ENCODE results near the gene XYLT1. TPM values are rescaled to one million over a fixed set of nuclear protein-coding genes. Genes with fewer than 3 reads are reported as not detected.

Gene XYLT1
- total RNA-seq, 3 donors from 2014 or later, result 23.1 to 44.0 (median 34.1) TPM

DNA sequence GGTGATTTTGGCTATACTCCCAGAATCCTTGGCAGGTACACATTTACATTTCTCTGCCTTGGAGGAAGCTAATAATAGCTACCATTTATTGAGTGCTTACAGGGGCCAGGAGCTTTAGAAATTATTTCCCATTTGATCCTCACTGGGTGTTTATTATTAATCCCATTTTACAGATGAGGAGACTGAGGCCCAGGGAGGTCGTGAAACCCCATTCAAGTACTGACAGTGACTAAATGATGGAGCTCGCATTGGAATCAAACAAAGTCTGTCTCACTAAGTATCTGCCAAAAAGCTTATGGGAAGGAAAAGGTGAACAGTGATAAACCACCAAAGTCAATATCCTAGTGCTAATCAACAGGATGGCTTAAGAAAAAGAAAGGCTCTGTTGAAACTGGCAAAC, 33.3 kb upstream of the XYLT1 start:
- no peak for ATAC-seq

DNA sequence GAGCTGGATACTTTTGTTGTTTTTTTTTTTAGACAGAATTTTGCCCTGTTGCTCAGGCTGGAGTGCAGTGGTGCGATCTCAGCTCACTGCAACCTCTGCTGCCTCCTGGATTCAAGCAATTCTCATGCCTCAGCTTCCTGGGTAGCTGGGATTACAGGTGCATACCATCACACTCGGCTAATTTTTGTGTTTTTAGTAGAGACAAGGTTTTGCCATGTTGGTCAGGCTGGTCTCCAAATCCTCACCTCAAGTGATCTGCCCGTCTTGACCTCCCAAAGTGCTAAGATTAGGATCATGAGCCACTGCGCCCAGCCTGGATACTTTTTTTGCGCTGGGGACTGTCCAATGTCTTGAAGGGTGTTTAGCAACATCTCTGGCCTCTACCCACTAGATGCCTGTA, 32.6 kb upstream of the XYLT1 start:
- Histone ChIP-seq H3K4me3 (no peak overlapping the region), H3K9me3 (no peaks in the 10 kb centered on the region), H3K36me3 (ENCODE audit: low read depth) (no peaks in the 10 kb centered on the region), H3K4me1 (ENCODE audit: low read depth) (no peaks in the 10 kb centered on the region)
- no peak for ATAC-seq
- no peak for DNase-seq
- intact Hi-C loops (cut with DNase I, micrococcal nuclease), result no loop called here
- TF ChIP-seq, protein P1, sequence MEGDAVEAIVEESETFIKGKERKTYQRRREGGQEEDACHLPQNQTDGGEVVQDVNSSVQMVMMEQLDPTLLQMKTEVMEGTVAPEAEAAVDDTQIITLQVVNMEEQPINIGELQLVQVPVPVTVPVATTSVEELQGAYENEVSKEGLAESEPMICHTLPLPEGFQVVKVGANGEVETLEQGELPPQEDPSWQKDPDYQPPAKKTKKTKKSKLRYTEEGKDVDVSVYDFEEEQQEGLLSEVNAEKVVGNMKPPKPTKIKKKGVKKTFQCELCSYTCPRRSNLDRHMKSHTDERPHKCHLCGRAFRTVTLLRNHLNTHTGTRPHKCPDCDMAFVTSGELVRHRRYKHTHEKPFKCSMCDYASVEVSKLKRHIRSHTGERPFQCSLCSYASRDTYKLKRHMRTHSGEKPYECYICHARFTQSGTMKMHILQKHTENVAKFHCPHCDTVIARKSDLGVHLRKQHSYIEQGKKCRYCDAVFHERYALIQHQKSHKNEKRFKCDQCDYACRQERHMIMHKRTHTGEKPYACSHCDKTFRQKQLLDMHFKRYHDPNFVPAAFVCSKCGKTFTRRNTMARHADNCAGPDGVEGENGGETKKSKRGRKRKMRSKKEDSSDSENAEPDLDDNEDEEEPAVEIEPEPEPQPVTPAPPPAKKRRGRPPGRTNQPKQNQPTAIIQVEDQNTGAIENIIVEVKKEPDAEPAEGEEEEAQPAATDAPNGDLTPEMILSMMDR (IDR thresholded peaks at IDR 0.05), result no peak

More for the DNA sequence above, 33.3 kb upstream of the XYLT1 start:
- Histone ChIP-seq H3K4me3 (no peak overlapping the region), H3K36me3 (ENCODE audit: low read depth) (no peaks in the 10 kb centered on the region), H3K9me3 (no peaks in the 10 kb centered on the region), H3K4me1 (ENCODE audit: low read depth) (no peaks in the 10 kb centered on the region)
- intact Hi-C loops (cut with DNase I, micrococcal nuclease), result no loop called here
- TF ChIP-seq, protein P1 (IDR thresholded peaks at IDR 0.05), result no peak
- DNase-seq, result no peak

DNA sequence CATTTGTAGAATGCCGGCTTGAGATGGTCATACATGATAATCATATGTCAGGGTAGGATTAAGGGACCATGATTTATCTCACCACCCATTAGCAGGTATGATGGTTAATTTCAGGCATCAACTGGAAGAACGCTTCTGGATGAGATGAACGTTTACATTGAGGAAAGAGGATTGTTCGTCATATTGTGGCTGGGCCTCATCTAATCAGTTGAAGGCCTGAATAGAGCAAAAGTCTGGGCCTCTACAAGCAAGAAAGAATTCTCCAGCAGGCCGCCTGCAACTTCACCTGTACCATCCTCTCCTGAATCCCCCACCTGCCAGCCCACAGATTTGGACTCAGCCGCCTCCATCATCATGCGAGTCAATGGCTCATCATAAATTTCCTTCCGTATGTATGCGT, 30.6 kb upstream of the XYLT1 start:
- intact Hi-C loops (cut with DNase I, micrococcal nuclease), result no loop called here
- Histone ChIP-seq H3K4me1 (ENCODE audit: low read depth) (no peaks in the 10 kb centered on the region), H3K4me3 (no peak overlapping the region), H3K36me3 (ENCODE audit: low read depth) (no peaks in the 10 kb centered on the region), H3K9me3 (no peaks in the 10 kb centered on the region)
- ATAC-seq (no peak), DNase-seq (no peak)
- TF ChIP-seq, protein P1 (IDR thresholded peaks at IDR 0.05), result no peak

DNA sequence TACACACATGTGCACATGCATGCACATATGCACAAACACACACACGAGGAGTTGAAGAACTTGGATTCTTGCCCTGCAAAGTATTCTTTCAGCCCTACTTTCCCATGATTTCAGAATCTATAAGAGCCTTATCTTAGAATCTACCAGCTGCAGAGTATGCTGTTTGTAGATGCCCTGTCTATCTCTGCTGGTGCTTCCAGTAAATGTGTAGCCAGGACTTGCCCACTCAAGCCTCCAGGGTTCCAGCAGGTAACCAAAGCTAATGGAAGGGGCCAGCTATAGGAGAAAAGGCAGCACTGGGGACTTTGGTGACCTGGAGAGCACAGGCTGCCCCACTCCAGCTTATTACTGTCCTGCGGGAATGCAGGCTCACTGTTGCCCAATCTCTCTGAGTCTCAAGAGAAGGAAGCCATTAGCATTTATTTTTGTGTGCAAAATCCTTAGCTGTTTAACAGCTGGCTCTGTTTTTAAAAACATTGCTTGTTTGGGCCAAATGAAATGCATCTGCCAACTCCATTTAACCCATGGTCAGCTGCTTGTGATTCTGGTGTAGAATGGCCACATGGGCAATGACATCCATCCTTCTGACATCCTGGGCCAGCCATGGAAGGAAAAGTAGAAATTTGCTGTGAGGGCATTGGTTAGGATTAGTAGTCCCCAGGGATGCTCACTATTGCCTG, 28.6 kb upstream of the XYLT1 start:
- TF ChIP-seq, protein P1 (IDR thresholded peaks at IDR 0.05), result no peak
- DNase-seq, result no peak
- H3K4me3 ChIP-seq, result no peak overlapping the region
- ATAC-seq, result no peak
- intact Hi-C loops (cut with DNase I, micrococcal nuclease), result no loop called here
- H3K4me1 ChIP-seq (ENCODE audit: low read depth), result no peaks in the 10 kb centered on the region
- H3K36me3 ChIP-seq (ENCODE audit: low read depth), result no peaks in the 10 kb centered on the region
- H3K9me3 ChIP-seq, result no peaks in the 10 kb centered on the region

DNA sequence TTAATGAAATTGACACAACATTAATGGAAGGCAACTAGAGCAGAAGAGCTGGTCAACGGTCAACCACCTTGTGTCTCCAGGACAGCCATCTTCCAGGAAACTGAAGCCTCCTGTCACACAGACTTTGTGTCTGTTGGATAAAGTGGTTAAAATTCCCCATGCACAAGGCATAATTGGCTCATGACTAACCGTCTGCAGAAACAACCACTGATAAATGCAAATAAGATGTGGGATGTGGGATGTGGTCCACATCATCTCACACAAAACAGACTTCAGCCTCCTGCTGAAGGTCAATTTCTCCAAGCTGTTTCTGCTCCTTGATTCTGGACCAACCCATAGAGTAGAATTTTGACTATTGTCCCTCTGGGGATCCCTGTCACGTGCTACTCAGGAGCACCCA, 26.9 kb upstream of the XYLT1 start:
- intact Hi-C loops (cut with DNase I, micrococcal nuclease), result no loop called here
- ATAC-seq (no peak), DNase-seq (no peak)
- TF ChIP-seq, protein P1 (IDR thresholded peaks at IDR 0.05), result no peak
- Histone ChIP-seq H3K4me3 (no peak overlapping the region), H3K4me1 (ENCODE audit: low read depth) (no peaks in the 10 kb centered on the region), H3K9me3 (no peaks in the 10 kb centered on the region), H3K36me3 (ENCODE audit: low read depth) (no peaks in the 10 kb centered on the region)

DNA sequence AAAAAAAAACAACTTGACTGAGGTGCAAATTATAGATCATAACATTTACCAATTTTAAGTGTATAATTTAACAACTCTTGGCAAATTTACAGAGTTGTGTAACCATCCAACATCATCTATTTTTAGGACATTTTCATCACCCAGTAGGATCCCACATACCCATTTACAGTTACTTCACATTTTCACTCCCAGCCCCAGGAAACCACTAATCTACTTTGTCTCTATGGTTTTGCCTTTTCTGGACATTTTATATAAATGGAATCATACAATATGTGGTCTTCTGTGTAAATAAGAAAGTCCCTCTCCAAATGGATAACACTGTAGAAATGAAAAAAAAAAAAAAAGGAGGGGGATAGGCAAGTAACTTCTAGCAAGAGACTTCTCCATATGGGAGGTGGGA, 26.1 kb upstream of the XYLT1 start:
- Histone ChIP-seq H3K4me3 (no peak overlapping the region), H3K36me3 (ENCODE audit: low read depth) (no peaks in the 10 kb centered on the region), H3K9me3 (no peaks in the 10 kb centered on the region), H3K4me1 (ENCODE audit: low read depth) (no peaks in the 10 kb centered on the region)
- DNase-seq (no peak), ATAC-seq (no peak)
- intact Hi-C loops (cut with DNase I, micrococcal nuclease), result no loop called here
- TF ChIP-seq, protein P1 (IDR thresholded peaks at IDR 0.05), result no peak
